Muscle layer of duodenum (tissue), 2 donors: ENCODE measurements around the gene LRRC4C.

Experiments used
- H3K27ac ChIP-seq: one replicate; pipeline ENCODE4 v1.7.0; 2013; ENCODE audit warnings: mild to moderate bottlenecking, low read length
- H3K27me3 ChIP-seq: one replicate; pipeline ENCODE4 v1.7.0; 2013; ENCODE audit warnings: low read depth, mild to moderate bottlenecking, control low read depth, low read length
- H3K36me3 ChIP-seq, 2 donors: one replicate each; pipeline ENCODE4 v1.7.0; 2013; ENCODE audit warnings: low read length in 2 of 2, control low read depth in 1 of 2, mild to moderate bottlenecking in 1 of 2; ENCODE audit not compliant: insufficient read depth in 2 of 2, control insufficient read depth in 1 of 2
- H3K4me1 ChIP-seq, 2 donors: one replicate each; pipeline ENCODE4 v1.7.0; 2013; ENCODE audit warnings: low read length in 2 of 2, mild to moderate bottlenecking in 2 of 2, control low read depth in 1 of 2, moderate library complexity in 1 of 2; ENCODE audit not compliant: insufficient read depth in 2 of 2, control insufficient read depth in 1 of 2
- H3K4me3 ChIP-seq, 2 donors: one replicate each; pipeline ENCODE4 v1.7.0; 2013; ENCODE audit warnings: low read length in 2 of 2, low read depth in 1 of 2, mild to moderate bottlenecking in 1 of 2
- H3K9me3 ChIP-seq, 2 donors: one replicate each; pipeline ENCODE4 v1.7.0; 2013; ENCODE audit warnings: low read length in 2 of 2, control low read depth in 1 of 2, mild to moderate bottlenecking in 1 of 2; ENCODE audit not compliant: control insufficient read depth in 1 of 2
- donor health status: healthy.

The LRRC4C gene

GRCh38 chr11:40435344-40435743 is 1024.1 kb downstream of the LRRC4C start:
- H3K4me1 ChIP-seq = no peaks in the 10 kb centered on the region
- no peak overlapping the region for H3K27ac ChIP-seq
- no peaks in the 10 kb centered on the region for H3K27me3 ChIP-seq
- no peaks in the 10 kb centered on the region for H3K9me3 ChIP-seq
- no peaks in the 10 kb centered on the region for H3K36me3 ChIP-seq
- H3K4me3 ChIP-seq = no peak overlapping the region

GRCh38 chr11:40434926-40435325 is 1024.5 kb downstream of the LRRC4C start:
- Histone ChIP-seq H3K36me3 (no peaks in the 10 kb centered on the region), H3K4me1 (no peaks in the 10 kb centered on the region), H3K9me3 (no peaks in the 10 kb centered on the region), H3K4me3 (no peak overlapping the region), H3K27me3 (no peaks in the 10 kb centered on the region), H3K27ac (no peak overlapping the region)

- H3K9me3 ChIP-seq = no peaks in the 10 kb centered on the region
- H3K27ac ChIP-seq = no peak overlapping the region
- H3K36me3 ChIP-seq = no peaks in the 10 kb centered on the region
- no peaks in the 10 kb centered on the region for H3K27me3 ChIP-seq
- H3K4me3 ChIP-seq = no peak overlapping the region
- no peaks in the 10 kb centered on the region for H3K4me1 ChIP-seq
Observed at GRCh38 chr11:40432358-40432757, 1027.1 kb downstream of the LRRC4C start.

- Histone ChIP-seq H3K27me3 (no peaks in the 10 kb centered on the region), H3K9me3 (no peaks in the 10 kb centered on the region), H3K4me1 (no peaks in the 10 kb centered on the region), H3K4me3 (no peak overlapping the region), H3K27ac (no peak overlapping the region), H3K36me3 (no peaks in the 10 kb centered on the region)
Observed at GRCh38 chr11:40425168-40425567, 1034.3 kb downstream of the LRRC4C start.

GRCh38 chr11:40421208-40421981 is 1038.1 kb downstream of the LRRC4C start:
- Histone ChIP-seq H3K4me1 (no peaks in the 10 kb centered on the region), H3K27ac (no peak overlapping the region), H3K27me3 (no peaks in the 10 kb centered on the region), H3K9me3 (no peaks in the 10 kb centered on the region), H3K36me3 (no peaks in the 10 kb centered on the region), H3K4me3 (no peak overlapping the region)

- H3K9me3 ChIP-seq = no peaks in the 10 kb centered on the region
- no peaks in the 10 kb centered on the region for H3K36me3 ChIP-seq
Observed at GRCh38 chr11:40417627-40418026, 1041.8 kb downstream of the LRRC4C start.

GRCh38 chr11:40407355-40407754 is 1052.1 kb downstream of the LRRC4C start:
- H3K4me3 ChIP-seq = no peak overlapping the region
- H3K9me3 ChIP-seq = no peaks in the 10 kb centered on the region
- H3K27ac ChIP-seq = no peak overlapping the region
- H3K4me1 ChIP-seq = no peaks in the 10 kb centered on the region
- no peaks in the 10 kb centered on the region for H3K27me3 ChIP-seq
- H3K36me3 ChIP-seq = no peaks in the 10 kb centered on the region

More at GRCh38 chr11:40417627-40418026, 1041.8 kb downstream of the LRRC4C start:
- no peak overlapping the region for H3K4me3 ChIP-seq
- H3K27ac ChIP-seq = no peak overlapping the region
- H3K27me3 ChIP-seq = no peaks in the 10 kb centered on the region
- H3K4me1 ChIP-seq = no peaks in the 10 kb centered on the region

GRCh38 chr11:40405614-40406013 is 1053.8 kb downstream of the LRRC4C start:
- Histone ChIP-seq H3K27ac (no peak overlapping the region), H3K4me1 (no peaks in the 10 kb centered on the region), H3K27me3 (no peaks in the 10 kb centered on the region), H3K9me3 (no peaks in the 10 kb centered on the region), H3K4me3 (no peak overlapping the region), H3K36me3 (no peaks in the 10 kb centered on the region)

GRCh38 chr11:40403321-40403720 is 1056.1 kb downstream of the LRRC4C start:
- no peak overlapping the region for H3K4me3 ChIP-seq
- H3K27ac ChIP-seq = no peak overlapping the region
- no peaks in the 10 kb centered on the region for H3K9me3 ChIP-seq

GRCh38 chr11:40401132-40401853 is 1058.2 kb downstream of the LRRC4C start:
- Histone ChIP-seq H3K4me3 (no peak overlapping the region), H3K9me3 (no peaks in the 10 kb centered on the region), H3K36me3 (no peaks in the 10 kb centered on the region), H3K27ac (no peak overlapping the region), H3K4me1 (no peaks in the 10 kb centered on the region), H3K27me3 (no peaks in the 10 kb centered on the region)

More at GRCh38 chr11:40403321-40403720, 1056.1 kb downstream of the LRRC4C start:
- Histone ChIP-seq H3K36me3 (no peaks in the 10 kb centered on the region), H3K27me3 (no peaks in the 10 kb centered on the region), H3K4me1 (no peaks in the 10 kb centered on the region)

- H3K4me3 ChIP-seq = no peak overlapping the region
- no peak overlapping the region for H3K27ac ChIP-seq
- H3K9me3 ChIP-seq = no peaks in the 10 kb centered on the region
- no peaks in the 10 kb centered on the region for H3K4me1 ChIP-seq
- H3K36me3 ChIP-seq = no peaks in the 10 kb centered on the region
- no peaks in the 10 kb centered on the region for H3K27me3 ChIP-seq
Observed at GRCh38 chr11:40397141-40397540, 1062.3 kb downstream of the LRRC4C start.
